GM19452 (cell line): ENCODE measurements around the gene CHRNG.
A peak's percentile ranks its signal among the peaks of the same experiment; 100 is the strongest.
"Not testable (repeated sequence)": the region's sequence is repeated elsewhere in the genome, so short reads cannot be mapped to it uniquely, and the experiment has no call there.

Source experiments
- ATAC-seq: cut with Tn5 transposase; IDR thresholded peaks from one replicate; pipeline ENCODE4 v1.9.1; 2021; ENCODE audit not compliant: unreplicated experiment

CHRNG gene

DNA sequence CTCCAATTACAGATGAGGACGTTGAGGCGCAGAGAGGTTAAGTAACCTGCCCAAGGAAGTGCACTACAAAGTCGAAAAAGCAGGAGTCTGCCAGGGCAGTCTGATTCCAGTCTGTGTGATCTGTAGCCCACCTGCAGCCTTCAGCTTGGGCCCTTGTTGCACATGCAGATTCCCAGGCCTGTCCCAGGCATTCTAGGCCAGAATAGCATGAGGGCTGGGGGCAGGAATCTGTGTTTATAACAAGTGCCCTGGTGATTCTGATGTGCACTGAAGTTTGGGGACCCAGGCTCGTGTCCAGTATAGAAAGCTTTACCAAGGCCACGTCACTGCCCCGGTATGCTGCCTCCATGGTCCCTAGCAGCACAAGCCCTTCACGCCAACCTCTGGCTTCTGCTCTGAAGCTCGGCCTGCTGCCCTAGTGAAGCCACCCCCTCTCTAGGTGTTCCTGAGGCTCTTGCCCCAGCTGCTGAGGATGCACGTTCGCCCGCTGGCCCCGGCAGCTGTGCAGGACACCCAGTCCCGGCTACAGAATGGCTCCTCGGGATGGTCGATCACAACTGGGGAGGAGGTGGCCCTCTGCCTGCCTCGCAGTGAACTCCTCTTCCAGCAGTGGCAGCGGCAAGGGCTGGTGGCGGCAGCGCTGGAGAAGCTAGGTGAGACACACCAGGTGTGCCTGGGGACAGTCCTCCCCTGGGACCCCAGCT, 4.6 kb downstream of the CHRNG start:
- ATAC-seq = no peak

DNA sequence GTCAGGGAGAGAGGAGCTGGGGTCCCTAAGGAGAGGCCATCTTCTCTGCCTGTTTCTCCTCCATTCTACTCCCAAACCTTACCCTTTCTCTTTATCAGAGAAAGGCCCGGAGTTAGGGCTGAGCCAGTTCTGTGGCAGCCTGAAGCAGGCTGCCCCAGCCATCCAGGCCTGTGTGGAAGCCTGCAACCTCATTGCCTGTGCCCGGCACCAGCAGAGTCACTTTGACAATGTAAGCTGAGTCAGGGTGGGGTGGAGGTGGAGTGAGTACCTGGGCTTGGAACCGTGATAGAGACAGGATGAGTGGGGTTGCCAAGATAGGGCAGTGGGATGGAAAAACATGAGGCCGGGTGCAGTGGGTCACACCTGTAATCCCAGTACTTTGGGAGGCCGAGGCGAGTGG, 5.2 kb downstream of the CHRNG start:
- ATAC-seq = no peak

DNA sequence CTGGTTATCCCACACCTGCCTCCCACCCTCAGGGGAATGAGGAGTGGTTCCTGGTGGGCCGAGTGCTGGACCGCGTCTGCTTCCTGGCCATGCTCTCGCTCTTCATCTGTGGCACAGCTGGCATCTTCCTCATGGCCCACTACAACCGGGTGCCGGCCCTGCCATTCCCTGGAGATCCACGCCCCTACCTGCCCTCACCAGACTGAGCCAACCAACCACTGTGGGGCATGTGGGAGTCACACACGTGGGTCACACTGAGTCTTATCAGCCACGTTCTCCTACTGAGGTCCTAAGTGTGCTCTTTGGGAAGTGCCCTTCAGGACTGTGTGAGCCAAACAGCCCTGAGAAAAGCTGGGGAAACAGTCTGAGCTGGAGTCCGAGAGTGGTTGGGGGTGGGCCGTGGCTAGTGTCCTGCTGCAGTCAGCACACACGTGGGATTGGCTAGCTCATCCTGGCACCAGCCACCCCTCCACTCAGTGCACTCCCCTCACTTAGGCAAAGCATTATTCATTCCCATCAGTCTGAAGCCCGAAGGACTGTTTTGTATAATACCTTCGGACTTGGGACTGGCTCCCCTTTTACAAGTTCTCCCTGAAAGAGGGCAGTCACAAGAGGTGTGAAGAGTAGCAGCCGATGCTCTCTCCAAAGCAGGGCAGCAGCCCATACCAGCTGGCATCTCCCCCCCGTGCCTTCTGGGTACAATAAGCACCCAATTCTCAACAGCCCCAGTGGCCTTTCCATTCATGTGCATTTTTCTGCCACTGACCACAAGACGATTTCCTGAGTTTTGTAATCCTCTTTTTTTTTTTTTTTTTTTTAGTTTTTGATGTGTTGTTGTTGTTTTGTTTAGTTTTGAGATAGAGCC, 6.3 kb downstream of the CHRNG start:
- no peak for ATAC-seq

DNA sequence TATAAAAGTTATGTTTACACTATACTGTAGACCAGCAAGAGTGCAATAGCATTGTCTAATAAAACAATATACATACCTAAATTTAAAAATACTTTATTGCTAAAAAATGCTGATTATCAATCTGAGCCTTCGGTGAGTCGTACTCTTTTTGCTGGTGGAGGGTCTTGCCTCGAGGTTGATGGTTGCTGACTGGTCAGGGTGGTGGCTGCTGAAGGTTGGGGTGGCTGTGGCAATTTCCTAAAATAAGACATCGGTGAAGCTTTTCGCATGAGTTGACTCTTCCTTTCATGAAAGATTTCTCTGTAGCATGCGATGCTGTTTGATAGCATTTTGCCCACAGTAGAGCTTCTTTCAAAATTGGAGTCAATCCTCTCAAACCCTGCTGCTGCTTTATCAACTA, 8.5 kb downstream of the CHRNG start:
- no peak for ATAC-seq

DNA sequence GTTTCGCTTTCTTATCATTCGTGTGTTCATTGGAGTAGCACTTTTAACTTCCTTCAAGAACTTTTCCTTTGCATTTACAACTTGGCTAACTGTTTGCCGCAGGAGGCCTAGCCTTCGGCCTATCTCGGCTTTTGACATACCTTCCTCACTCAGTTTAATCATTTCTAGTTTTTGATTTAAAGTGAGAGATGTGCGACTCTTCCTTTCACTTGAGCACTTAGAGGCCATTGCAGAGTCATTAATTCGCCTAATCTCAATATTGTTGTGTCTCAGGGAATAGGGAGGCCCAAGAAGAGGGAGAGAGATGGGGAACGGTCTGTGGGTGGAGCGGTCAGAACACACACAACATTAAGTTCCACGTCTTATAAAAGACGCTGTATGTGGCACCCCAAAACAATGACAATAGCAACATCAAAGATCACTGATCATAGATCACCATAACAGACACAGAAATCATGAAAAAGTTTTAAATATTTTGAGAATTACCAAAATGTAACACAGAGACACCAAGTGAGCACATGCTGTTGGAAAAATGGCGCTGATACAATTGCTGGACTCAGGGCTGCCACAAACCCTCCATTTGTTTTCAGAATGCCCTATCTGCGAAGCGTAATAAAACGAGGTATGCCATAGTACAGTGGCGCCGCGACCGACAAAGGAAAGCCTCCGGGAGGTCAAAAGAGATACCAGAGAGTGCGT, 10.3 kb downstream of the CHRNG start:
- no peak for ATAC-seq

DNA sequence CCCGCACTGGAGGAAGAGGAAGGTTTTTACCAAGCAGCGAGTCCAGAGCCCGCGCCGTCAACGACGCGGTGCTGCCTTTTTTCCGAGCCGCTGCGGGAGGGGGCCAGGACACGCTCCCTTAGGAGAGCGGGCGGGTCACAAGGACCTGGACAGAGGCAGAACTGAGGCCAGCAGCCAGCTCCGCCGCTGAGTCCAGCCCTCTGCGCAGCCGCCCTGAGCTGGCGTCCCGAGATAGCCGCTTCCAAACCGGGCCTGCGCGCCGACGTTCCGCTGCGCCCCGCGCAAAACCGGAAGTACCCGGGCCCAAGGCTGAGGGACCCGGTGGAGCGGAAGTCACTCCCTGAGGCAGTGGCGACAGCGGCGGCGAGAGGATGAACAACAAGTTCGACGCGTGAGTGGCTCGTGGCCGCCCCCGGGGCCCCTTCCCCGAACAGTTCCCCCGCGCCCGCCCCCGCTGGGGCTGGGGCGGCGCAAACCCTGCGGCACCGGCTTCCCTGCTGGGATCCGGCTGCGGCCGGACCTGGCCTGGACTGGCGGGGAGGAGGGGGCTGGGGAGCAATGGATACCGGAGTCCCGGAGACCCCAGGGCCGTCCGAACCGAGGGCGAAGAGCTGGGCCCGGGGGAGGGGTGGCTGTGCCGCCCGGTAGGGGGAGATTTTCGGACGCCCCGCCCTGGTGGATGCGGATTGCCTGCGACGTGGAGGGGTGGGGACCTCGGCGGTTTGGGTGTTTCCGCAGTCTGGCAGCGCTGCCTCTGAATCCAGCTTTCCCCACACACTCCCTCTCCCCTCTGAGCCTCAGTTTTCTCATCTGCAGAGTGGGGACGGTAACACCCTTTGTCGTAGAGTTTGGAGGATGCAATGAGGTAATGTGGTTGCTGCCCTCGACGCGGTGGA, 11.1 kb downstream of the CHRNG start, which contains the start of the genes EIF4E2 and TIGD1:
TSS of gene EIF4E2 (plus strand) at position 336 of the 896 bp plus-strand sequence. CDS start at position 372, 36 bp downstream.
TSS of gene TIGD1 (minus strand) at position 204 of the 896 bp plus-strand sequence. CDS start 675 bp downstream, outside the sequence.
- peak; percentile 93 for ATAC-seq

DNA sequence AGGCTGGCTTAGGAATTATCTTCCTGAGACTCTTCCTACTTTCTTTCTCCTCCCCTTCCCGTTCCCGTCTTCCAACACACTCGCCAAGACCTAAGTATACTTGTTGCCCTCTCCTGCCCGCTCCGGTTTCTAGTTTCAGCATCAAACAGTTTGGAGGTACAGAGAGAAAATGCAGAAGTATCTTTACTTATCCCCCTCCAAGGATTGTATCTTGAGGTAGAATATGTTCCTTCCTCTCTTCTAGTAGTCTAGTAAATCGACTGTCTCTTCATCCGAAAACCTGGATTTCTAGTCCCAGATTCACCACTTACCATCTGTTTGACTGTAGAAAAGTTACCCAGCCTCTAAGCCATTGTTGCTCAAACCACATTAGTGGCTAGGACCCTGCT, 11.8 kb downstream of the CHRNG start:
- no peak for ATAC-seq

DNA sequence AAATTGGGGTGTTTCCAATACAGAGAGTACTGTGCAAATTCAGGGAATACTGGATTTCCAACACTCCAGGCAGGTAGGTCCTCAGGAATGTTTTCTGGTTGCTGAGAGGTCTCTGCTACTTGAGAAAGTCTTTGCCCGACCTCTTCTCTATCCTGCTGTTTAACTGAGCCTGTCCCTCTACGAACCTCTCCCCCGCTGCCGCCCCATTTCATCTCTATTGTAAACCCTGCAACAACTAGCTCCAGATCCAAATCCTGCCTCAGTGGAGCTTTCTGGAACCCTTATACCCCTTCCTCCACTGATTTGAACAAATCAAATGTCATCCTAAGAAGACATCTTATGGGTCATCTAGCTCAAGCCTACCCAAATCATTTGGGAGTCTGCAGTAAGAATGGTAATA, 12.3 kb downstream of the CHRNG start:
- no peak for ATAC-seq

DNA sequence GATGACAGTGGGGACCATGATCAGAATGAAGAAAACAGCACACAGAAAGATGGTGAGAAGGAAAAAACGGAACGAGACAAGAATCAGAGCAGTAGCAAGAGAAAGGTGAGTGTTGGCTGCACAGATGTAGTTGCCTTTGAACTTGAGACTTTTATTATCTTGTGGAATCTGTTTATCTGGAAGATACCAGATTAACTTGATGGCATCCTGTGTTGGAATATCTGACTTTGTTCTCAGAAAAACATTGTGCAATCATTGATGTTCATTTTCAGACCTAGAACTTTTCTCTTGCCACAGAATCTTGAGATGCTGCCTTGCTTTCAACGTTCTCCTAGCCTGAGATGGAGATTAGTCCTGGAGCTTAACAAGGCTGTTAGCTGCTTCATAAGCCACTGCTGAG, 16.9 kb downstream of the CHRNG start:
- no peak for ATAC-seq

DNA sequence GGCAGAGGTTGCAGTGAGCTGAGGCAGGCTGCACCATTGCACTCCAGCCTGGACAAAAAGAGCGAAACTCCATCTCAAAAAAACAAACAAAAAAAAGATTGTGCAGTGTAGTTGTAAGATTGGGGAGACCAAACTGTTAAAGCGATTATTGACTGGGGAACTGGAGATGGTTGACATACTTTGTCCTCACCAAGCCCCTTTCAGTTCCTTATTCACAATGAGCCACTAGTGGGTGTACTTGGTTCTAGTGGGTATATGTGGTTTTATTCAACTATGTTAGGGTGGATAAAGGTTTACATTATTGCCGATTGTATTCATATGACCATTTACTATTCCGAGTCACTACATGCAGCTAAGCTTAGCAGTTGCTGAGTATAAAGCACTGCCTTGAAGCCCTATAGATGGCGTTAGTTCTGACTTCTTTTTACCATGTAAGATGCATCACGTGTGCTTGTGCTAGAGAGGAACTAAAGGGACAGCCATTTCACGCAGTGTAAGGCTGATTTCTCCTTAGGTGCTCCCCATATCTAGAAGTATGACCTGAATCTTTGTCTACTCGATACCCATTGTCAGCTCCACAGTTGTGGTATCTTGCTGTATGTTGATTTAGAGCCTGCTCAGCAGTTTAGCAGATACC, 23.1 kb downstream of the CHRNG start:
- ATAC-seq = no peak

DNA sequence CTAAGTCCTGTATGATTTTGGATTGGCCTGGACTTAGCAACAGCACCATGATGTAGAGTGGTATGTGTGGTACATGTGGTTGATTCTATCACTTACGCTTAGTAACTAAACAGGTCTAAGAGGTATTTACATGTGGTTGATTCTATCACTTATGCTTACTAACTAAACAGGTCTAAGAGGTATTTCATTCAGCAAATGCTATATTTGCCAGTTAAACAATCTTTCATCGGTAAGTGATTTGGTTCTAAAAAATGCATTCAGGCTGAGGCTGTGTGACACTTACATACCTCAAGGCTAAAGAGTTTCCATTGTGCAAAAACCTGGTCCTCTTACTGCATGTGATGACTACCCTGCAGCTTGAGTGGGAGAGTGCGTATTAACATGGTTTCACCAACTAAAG, 24.1 kb downstream of the CHRNG start:
- no peak for ATAC-seq

DNA sequence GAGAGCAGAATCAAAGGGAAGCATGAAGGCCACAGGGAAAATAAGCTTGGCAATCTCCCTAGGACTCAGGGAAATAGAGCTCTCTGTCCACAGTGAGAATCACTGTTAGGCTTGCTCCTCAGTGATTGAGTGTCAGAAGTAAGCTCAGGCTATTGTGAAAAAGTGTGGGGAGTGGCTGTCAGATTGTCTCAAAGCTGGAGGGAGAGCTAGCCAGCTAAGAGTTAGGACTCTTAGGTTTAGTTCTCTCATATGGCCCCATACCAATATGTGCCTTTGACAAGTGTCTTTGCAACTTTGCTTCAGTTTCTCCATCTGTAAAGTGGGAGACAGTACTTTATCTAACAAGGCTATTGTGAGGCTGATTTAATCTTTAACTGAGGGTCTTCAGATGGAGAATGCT, 28.2 kb downstream of the CHRNG start:
- ATAC-seq = no peak

DNA sequence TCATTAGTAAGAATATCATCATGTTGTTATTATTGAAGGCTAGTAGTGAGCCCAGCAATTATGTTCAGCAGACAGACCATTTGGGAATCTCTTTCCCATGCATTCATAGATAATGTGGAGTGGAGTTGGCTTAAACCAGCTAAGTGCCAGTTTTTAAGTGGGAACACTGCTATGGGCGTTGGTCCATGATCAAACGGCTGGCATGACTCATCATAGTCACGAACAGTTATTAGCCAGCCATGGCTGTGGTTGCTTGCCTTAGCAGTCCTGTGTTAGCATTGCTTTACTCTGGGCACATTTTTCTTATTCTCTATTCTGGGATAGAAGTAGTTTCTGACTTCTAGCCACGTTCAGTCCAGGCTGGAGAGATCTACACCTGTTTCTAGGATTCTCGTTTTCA, 28.7 kb downstream of the CHRNG start:
- ATAC-seq = no peak

DNA sequence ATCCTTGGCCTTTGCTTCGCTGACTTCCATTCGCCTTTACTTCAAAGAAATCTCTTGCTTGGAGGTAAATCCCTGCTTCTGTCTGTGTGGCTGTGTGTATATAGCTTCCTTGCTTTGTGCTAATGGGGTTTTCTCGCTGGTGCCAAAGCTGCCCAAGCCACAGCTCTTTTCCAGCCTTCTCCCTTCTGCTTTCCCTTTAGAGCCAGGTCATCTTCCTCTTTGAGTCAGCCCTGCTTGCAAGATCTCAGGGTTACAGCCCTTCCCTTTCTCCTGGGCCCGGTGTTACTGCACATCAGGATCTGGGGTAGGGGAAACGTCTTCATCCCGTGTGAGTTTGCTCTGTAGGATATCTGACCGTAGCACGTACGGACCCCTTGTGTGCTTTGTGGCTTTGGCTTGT, 30.0 kb downstream of the CHRNG start:
- no peak for ATAC-seq

DNA sequence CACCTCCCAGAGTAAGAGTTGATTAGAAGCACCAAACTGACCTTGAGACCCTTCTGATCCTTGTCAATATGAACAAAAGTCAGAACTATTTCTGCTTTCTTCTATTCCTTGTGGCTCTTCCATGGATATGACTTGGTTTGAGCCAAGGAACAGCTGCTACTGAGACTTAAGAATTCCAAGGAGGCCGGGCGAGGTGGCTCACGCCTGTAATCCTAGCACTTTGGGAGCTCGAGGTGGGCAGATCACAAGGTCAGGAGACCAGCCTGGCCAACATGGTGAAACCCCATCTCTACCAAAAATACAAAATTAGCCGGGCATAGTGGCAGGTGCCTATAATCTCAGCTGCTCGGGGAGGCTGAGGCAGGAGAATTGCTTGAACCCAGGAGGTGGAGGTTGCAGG, 31.0 kb downstream of the CHRNG start:
- not testable (repeated sequence) for ATAC-seq

DNA sequence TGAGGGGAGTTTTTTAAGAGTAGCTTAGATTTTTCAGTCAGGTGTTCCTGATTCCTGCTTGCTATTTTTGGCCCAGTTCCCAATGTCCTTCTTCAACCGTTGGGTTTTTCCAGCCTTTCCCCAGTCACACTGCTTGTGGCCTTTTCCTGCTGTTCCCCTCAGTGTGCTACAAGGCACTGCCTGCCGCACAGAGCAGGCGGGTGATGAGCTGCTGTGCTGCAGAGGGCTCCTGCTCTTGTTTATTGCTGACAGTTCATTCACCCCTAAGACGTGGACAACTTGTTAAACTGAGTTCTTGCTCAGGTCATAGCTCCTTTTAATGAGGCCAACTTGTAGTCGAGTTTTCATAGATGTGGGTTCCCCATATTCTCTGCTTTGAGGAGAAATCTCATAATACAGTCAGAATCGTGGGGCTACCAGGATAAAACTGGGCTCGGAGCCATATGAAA, 31.6 kb downstream of the CHRNG start:
- no peak for ATAC-seq

DNA sequence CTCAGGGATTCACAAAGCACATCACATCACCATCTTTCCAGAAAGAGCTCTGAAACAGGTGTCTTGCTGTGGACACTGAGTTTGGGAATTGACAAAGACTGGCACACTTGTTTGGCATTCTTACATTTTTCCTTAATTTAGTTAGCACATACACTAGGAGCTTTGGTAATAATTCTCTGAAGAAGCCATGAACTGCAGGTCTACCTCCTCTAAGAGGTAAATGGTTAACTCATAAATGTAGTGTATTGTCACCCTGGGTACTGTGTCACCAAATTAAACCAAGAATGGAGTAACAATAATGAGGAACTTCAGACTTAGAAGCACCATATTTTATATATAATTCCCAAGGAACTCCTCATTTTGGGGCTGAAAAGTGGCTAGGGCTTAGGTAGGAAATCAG, 33.5 kb downstream of the CHRNG start:
- no peak for ATAC-seq

DNA sequence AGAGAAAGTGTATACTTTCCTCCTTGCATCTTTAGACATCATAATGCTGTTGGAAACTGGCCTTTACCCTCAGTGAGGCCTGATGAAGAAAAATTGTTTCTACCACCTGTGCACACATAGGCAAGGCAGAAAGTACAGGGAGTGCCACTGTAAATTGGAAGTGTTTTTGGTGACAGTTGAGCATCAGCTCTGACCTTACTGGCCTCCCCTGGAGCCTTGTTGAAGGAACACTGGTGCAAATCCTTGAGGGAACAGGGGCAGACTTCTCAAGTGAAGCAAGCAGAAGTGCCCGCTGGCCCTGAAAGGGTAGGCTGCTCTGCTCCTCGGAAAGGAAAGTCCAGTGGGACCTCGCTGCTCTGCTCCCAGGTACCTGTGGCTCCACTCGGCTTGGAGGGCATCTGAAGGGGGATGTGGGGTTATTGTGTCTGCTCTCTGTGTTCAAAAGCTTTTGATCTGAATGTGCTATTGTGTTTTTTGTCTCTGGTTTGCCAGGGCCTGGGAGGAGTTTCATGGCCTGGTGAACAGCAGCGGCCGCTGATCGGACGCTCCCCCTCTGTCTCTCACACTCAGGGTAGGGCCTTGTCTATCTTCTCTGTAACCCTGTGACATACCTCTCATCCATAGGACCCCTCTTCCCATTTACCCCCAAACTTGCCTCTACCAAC, 34.4 kb downstream of the CHRNG start:
- ATAC-seq = no peak

DNA sequence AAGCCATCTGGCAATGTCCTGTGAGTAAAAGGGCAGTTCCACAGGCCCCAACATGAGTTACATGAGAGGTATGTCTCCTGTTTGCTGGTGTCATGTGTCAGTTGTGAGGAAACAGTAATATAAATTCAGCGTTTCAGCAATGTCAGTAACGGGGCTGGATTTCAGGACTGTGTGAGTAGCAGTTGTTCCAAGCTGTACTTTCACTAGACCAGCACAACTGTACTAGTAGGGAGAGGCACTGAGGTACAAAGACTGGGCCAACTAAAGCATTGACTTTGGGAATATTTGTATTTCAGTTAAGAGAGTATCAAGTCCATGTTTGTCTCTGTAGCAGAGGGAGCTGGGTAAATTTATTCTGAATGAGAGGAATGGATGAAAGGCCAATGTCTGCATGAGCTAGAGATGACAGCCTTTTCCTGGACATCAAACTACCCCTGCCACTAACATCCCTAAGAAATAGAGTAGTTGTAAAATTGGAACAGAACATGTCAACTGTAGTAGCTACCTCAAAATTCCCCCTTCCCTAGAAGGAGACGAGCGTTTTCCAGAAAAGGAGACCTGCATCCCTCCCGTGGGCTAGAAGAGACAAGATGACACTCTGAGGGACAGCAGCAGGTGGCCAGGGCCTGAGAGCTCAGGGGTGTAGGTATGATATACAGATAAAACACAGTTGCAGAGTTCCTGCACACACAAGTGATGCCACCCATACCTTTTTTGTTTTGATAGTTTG, 35.3 kb downstream of the CHRNG start:
- ATAC-seq = no peak
